Adrenal gland (tissue), 12 donors: ENCODE results near the gene FBXL14. TPM values are rescaled to one million over a fixed set of nuclear protein-coding genes. Genes with fewer than 3 reads are reported as not detected.

Experiments
- DNase-seq, 7 donors: peaks; one replicate each; pipeline ENCODE4 v3.0.0-alpha.2; 2019 to 2020
- H3K27ac ChIP-seq, 5 donors: fragments of 200-600 bp; sonication (generic) in 4 of 5; 1 replicate in 3 of 5; 2 replicates in 2 of 5; pipeline versions ENCODE4 v1.5.1 to v1.8.0; 2016 to 2020; ENCODE audit warnings: mild to moderate bottlenecking in 1 of 5
- H3K27me3 ChIP-seq: fragments of 200-600 bp; 2 replicates; pipeline ENCODE4 v1.8.0; 2021
- H3K36me3 ChIP-seq, 2 donors: fragments of 200-600 bp; replicated peaks in 1 of 2; 1 replicate in 1 of 2; 2 replicates in 1 of 2; pipeline versions ENCODE4 v1.5.1 to v1.8.0; 2018 to 2022
- H3K4me1 ChIP-seq, 2 donors: fragments of 200-600 bp; replicated peaks in 1 of 2; 1 replicate in 1 of 2; 2 replicates in 1 of 2; pipeline versions ENCODE4 v1.5.1 to v1.8.0; 2018 to 2021
- H3K4me3 ChIP-seq, 4 donors: fragments of 200-600 bp; sonication (generic) in 3 of 4; one replicate each; pipeline ENCODE4 v1.5.1; 2016 to 2018
- H3K9me3 ChIP-seq, 3 donors: fragments of 200-600 bp; sonication (generic) in 1 of 3; replicated peaks in 1 of 3; 1 replicate in 2 of 3; 2 replicates in 1 of 3; pipeline versions ENCODE4 v1.5.1 to v1.8.0; 2016 to 2021
- CTCF ChIP-seq, 6 experiments: fragments of 450-650 bp in 4 of 6; fragments of 200-600 bp in 2 of 6; sonication (generic) in 1 of 6; IDR thresholded peaks; 1 replicate in 5 of 6; 2 replicates in 1 of 6; pipeline versions ENCODE4 v1.5.1 to v1.8.0; 2016 to 2021; ENCODE audit warnings: antibody characterized with exemption in 6 of 6, mild to moderate bottlenecking in 2 of 6, moderate library complexity in 1 of 6
- POLR2A ChIP-seq, 2 donors: fragments of 450-650 bp; IDR thresholded peaks; one replicate each; pipeline ENCODE4 v1.6.1; 2017; ENCODE audit warnings: antibody characterized with exemption in 2 of 2, mild to moderate bottlenecking in 2 of 2, moderate library complexity in 1 of 2
- WGBS, 4 donors: extraction: QIAGEN DNeasy Blood & Tissue Kit in 2 of 4; methylation state at CpG; one replicate each; pipeline versions ENCODE4 v1.1.5 to v1.1.7; 2013 to 2017; 5-methylcytosine and 5-hydroxymethylcytosine counted together
- intact Hi-C, 2 donors: fragments of 100-400 bp; cut with DNase I; formaldehyde crosslinking; loops; one replicate each; pipeline versions ENCODE4 v1.14.1 to v1.15.0; 2022 to 2023
- polyA plus RNA-seq, 3 donors: library from polyadenylated mRNA; stranded (reverse); fragments of 200-250 nt in 2 of 3; fragments of 350-450 nt in 1 of 3; fragmentation: Illumina TruSeq in 1 of 3; extraction: RNeasy Lipid Tissue Mini Kit (QIAGEN cat#74804) in 1 of 3; gene quantifications; one replicate each; pipeline ENCODE4 v1.2.3, GENCODE V29; 2013 to 2014
- total RNA-seq, 9 donors: library from RNA; depleted of rRNA in 4 of 9; stranded (reverse); fragments of >200 nt in 4 of 9; fragments of 120-200 nt in 1 of 9; fragmentation: NEBNext Ultra II Directional in 1 of 9; extraction: Animal tissue kit (Norgen Biotek cat#: 25700) in 1 of 9; gene quantifications; one replicate each; pipeline versions ENCODE4 v1.1.0 to v1.2.4, GENCODE V29; 2013 to 2023
- donor health status: healthy with polysubstance abuse.
- donor health status: Bipolar disorder and iron deficiency.
- donor health status: DM: yes; HTN: yes; CAD: no.
- donor health status: DM: no; HTN: no; CAD: no.
- donor health status: DM: no; HTN: no; CAD: no.
- donor health status: DM: yes; HTN: yes; CAD: no.

The FBXL14 gene
- total and polyA plus RNA-seq, 12 donors, result 1.2 to 19.1 (median 12.4) TPM

- H3K4me3 ChIP-seq, result no peak overlapping the region
- no peaks in the 10 kb centered on the region for H3K36me3 ChIP-seq
- no peak overlapping the region for H3K27ac ChIP-seq
- no peak for TF ChIP-seq POLR2A (IDR thresholded peaks at IDR 0.05)
- TF ChIP-seq CTCF (IDR thresholded peaks at IDR 0.05), result no peak
- no peak for DNase-seq
- no peaks in the 10 kb centered on the region for H3K27me3 ChIP-seq
- H3K9me3 ChIP-seq, result no peaks in the 10 kb centered on the region
- no peaks in the 10 kb centered on the region for H3K4me1 ChIP-seq
- 72 to 76% (median 74%) methylated on average over 13 to 14 of the region's 14 CpGs for WGBS, 4 donors
- intact Hi-C loops, result no loop called here
Observed at GRCh38 chr12:1553987-1554982, 40.1 kb downstream of the FBXL14 start.

DNA sequence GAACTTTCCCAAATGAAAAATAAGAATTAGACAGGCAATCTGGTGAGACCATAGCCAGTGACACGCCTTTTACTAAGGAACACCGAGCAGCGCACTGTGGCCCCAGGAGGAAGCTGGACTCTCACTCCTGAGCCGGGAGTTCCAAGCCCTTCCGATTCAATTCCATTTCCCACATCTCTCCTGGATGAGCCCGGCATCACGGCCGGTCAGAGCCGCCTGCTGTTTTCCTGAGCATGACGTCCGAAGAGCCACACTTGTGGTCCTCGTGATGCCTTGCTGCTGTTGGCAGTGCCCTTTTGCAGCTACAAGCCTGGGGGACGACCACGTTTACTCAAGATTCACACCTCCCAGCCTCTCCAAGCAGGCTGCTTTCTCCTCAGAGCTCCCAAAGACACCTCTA is 40.8 kb downstream of the FBXL14 start:
- Histone ChIP-seq H3K4me1 (no peaks in the 10 kb centered on the region), H3K4me3 (no peak overlapping the region), H3K27me3 (no peaks in the 10 kb centered on the region), H3K36me3 (no peaks in the 10 kb centered on the region), H3K9me3 (no peaks in the 10 kb centered on the region), H3K27ac (no peak overlapping the region)
- TF ChIP-seq CTCF (IDR thresholded peaks at IDR 0.05) (no peak), POLR2A (IDR thresholded peaks at IDR 0.05) (no peak)
- 76 to 81% (median 79%) methylated on average over 12 to 14 of the region's 14 CpGs for WGBS, 4 donors
- intact Hi-C loops, result no loop called here
- no peak for DNase-seq

- no peak for TF ChIP-seq POLR2A (IDR thresholded peaks at IDR 0.05)
- TF ChIP-seq CTCF (IDR thresholded peaks at IDR 0.05), result no peak
- H3K9me3 ChIP-seq, result no peaks in the 10 kb centered on the region
- H3K4me1 ChIP-seq, result no peaks in the 10 kb centered on the region
- H3K27ac ChIP-seq, result no peak overlapping the region
- no peaks in the 10 kb centered on the region for H3K27me3 ChIP-seq
- no peaks in the 10 kb centered on the region for H3K36me3 ChIP-seq
- H3K4me3 ChIP-seq, result no peak overlapping the region
- intact Hi-C loops, result no loop called here
- DNase-seq, result no peak
- WGBS, 4 donors, result 83 to 85% (median 84%) methylated on average over 12 of the region's 12 CpGs
Observed at GRCh38 chr12:1552911-1553491, 41.4 kb downstream of the FBXL14 start.

- no peak overlapping the region for H3K4me3 ChIP-seq
- no peaks in the 10 kb centered on the region for H3K4me1 ChIP-seq
- 87 to 94% (median 91%) methylated on average over 2 of the region's 2 CpGs for WGBS, 4 donors
- DNase-seq, result no peak
- TF ChIP-seq POLR2A (IDR thresholded peaks at IDR 0.05) (no peak), CTCF (IDR thresholded peaks at IDR 0.05) (no peak)
- intact Hi-C loops, result no loop called here
- no peaks in the 10 kb centered on the region for H3K36me3 ChIP-seq
- no peaks in the 10 kb centered on the region for H3K9me3 ChIP-seq
- no peaks in the 10 kb centered on the region for H3K27me3 ChIP-seq
- no peak overlapping the region for H3K27ac ChIP-seq
Observed at GRCh38 chr12:1552171-1552570, 42.2 kb downstream of the FBXL14 start.
